SK-N-SH (cell line): ENCODE data around the gene PHYH.

Source experiments
- ELF1 ChIP-seq: IDR thresholded peaks from 2 replicates; pipeline ENCODE4 v1.4.0; 2012
- EP300 ChIP-seq, 2 experiments: IDR thresholded peaks; 2 replicates each; pipeline versions ENCODE4 v1.4.0 to v1.6.1; 2012; ENCODE audit warnings: borderline replicate concordance in 1 of 2, low read depth in 1 of 2, low read length in 1 of 2
- FOSL2 ChIP-seq: IDR thresholded peaks from 2 replicates; pipeline ENCODE4 v1.4.0; 2012; ENCODE audit warnings: low read depth, mild to moderate bottlenecking, moderate library complexity, borderline replicate concordance
- MEF2A ChIP-seq: IDR thresholded peaks from 2 replicates; pipeline ENCODE4 v1.4.0; 2012; ENCODE audit warnings: low read depth, borderline replicate concordance
- POLR2AphosphoS5 ChIP-seq: IDR thresholded peaks from 2 replicates; pipeline ENCODE4 v1.6.1; 2012; ENCODE audit warnings: low read depth, low read length
- RAD21 ChIP-seq: IDR thresholded peaks from 2 replicates; pipeline ENCODE4 v1.6.1; 2012; ENCODE audit warnings: mild to moderate bottlenecking, low read length
- TF ChIP-seq, protein P1 (sequence below): IDR thresholded peaks from 2 replicates; pipeline ENCODE4 v1.4.0; 2012; ENCODE audit warnings: low read depth, borderline replicate concordance
- TF ChIP-seq, protein P2 (sequence below): fragments of 150-350 bp; IDR thresholded peaks from 2 replicates; pipeline ENCODE4 v1.6.1; 2017; ENCODE audit warnings: antibody characterized with exemption, low read length, low read depth, borderline replicate concordance
- TF ChIP-seq, protein P3 (sequence below): IDR thresholded peaks from 2 replicates; pipeline ENCODE4 v1.6.1; 2012; ENCODE audit warnings: mild to moderate bottlenecking, low read depth, low read length, moderate library complexity

DNA sequence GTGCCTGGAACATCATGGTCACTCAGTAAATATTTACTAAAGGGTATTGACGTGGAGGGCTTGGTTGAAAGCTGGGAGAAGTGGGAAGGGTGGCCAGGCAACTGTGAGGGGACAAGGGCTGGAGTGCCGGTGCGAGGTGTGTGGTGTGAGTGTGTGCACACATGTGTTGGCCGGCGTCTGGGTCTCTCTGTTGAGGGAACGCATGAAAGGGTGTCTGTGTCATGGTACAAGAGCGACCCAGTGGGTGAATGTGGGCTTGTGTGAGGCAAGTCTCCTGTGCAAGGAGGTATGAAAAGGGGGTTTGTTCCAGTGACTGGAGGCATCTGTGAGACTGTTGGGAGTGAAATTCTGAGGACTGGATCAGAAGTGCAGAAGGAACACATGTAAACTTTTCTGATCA is 36.3 kb downstream of the PHYH start:
- TF ChIP-seq POLR2AphosphoS5 (no peak), FOSL2 (no peak), ELF1 (no peak), MEF2A (no peak), RAD21 (no peak), EP300 (IDR thresholded peaks at IDR 0.05; ENCODE audit: borderline replicate concordance in 1 of 2, low read depth in 1 of 2, low read length in 1 of 2) (no peak)
- TF ChIP-seq, protein P1, sequence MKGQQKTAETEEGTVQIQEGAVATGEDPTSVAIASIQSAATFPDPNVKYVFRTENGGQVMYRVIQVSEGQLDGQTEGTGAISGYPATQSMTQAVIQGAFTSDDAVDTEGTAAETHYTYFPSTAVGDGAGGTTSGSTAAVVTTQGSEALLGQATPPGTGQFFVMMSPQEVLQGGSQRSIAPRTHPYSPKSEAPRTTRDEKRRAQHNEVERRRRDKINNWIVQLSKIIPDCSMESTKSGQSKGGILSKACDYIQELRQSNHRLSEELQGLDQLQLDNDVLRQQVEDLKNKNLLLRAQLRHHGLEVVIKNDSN = no peak
- TF ChIP-seq, protein P2, sequence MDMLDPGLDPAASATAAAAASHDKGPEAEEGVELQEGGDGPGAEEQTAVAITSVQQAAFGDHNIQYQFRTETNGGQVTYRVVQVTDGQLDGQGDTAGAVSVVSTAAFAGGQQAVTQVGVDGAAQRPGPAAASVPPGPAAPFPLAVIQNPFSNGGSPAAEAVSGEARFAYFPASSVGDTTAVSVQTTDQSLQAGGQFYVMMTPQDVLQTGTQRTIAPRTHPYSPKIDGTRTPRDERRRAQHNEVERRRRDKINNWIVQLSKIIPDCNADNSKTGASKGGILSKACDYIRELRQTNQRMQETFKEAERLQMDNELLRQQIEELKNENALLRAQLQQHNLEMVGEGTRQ = no peak
- TF ChIP-seq, protein P3, sequence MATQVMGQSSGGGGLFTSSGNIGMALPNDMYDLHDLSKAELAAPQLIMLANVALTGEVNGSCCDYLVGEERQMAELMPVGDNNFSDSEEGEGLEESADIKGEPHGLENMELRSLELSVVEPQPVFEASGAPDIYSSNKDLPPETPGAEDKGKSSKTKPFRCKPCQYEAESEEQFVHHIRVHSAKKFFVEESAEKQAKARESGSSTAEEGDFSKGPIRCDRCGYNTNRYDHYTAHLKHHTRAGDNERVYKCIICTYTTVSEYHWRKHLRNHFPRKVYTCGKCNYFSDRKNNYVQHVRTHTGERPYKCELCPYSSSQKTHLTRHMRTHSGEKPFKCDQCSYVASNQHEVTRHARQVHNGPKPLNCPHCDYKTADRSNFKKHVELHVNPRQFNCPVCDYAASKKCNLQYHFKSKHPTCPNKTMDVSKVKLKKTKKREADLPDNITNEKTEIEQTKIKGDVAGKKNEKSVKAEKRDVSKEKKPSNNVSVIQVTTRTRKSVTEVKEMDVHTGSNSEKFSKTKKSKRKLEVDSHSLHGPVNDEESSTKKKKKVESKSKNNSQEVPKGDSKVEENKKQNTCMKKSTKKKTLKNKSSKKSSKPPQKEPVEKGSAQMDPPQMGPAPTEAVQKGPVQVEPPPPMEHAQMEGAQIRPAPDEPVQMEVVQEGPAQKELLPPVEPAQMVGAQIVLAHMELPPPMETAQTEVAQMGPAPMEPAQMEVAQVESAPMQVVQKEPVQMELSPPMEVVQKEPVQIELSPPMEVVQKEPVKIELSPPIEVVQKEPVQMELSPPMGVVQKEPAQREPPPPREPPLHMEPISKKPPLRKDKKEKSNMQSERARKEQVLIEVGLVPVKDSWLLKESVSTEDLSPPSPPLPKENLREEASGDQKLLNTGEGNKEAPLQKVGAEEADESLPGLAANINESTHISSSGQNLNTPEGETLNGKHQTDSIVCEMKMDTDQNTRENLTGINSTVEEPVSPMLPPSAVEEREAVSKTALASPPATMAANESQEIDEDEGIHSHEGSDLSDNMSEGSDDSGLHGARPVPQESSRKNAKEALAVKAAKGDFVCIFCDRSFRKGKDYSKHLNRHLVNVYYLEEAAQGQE = no peak
